Measurements from ENCODE around the gene EZH1.

Gene EZH1

GRCh38 chr17:42744806-42745617 lies at the start of gene EZH1:
TSS of gene EZH1 (minus strand) at chr17:42745040. CDS start at chr17:42728941, 16,099 bp downstream.
- DNase-seq = peak; percentile 79 to 89

- DNase-seq = no peak
Measured at GRCh38 chr17:42792545-42792944, 47.7 kb upstream of the EZH1 start.

GRCh38 chr17:42791948-42792347 lies 47.1 kb upstream of the EZH1 start:
- no peak for DNase-seq

- DNase-seq = no peak
Measured at GRCh38 chr17:42787266-42787665, 42.4 kb upstream of the EZH1 start.

GRCh38 chr17:42784811-42785592 lies 40.2 kb upstream of the EZH1 start:
- DNase-seq = no peak

GRCh38 chr17:42784409-42784808 lies 39.6 kb upstream of the EZH1 start:
- DNase-seq = peak in 1 of 2 donors; percentile 40

- no peak for DNase-seq
Measured at GRCh38 chr17:42783791-42784138, 38.9 kb upstream of the EZH1 start.

- no peak for DNase-seq
Measured at GRCh38 chr17:42783062-42783790, 38.4 kb upstream of the EZH1 start.

- no peak for DNase-seq
Measured at GRCh38 chr17:42782166-42783061, 37.6 kb upstream of the EZH1 start.

GRCh38 chr17:42781639-42782165 lies 36.9 kb upstream of the EZH1 start:
- no peak for DNase-seq

GRCh38 chr17:42780851-42781638 lies 36.2 kb upstream of the EZH1 start:
- DNase-seq = no peak

GRCh38 chr17:42779936-42780850 lies 35.4 kb upstream of the EZH1 start, which contains the start of gene WNK4:
TSS of gene WNK4 (plus strand) at chr17:42780610. CDS start at chr17:42780699, 89 bp downstream.
- no peak for DNase-seq

- DNase-seq = no peak
Measured at GRCh38 chr17:42779304-42779935, 34.6 kb upstream of the EZH1 start.

GRCh38 chr17:42778570-42778969 lies 33.7 kb upstream of the EZH1 start:
- no peak for DNase-seq

GRCh38 chr17:42775534-42776098 lies 30.8 kb upstream of the EZH1 start:
- peak; percentile 85 to 95 for DNase-seq

GRCh38 chr17:42774066-42774745 lies 29.4 kb upstream of the EZH1 start:
- DNase-seq = peak in 1 of 2 donors; percentile 64

GRCh38 chr17:42773290-42774035 lies 28.6 kb upstream of the EZH1 start, which contains the start of gene VPS25:
TSS of gene VPS25 (plus strand) at chr17:42773449. CDS start at chr17:42773476, 27 bp downstream.
- peak; percentile 79 to 86 for DNase-seq

- no peak for DNase-seq
Measured at GRCh38 chr17:42772945-42773289, 28.1 kb upstream of the EZH1 start.
